KBM-7 (cell line): ENCODE data around the gene SNAP47.

Experiments used
- DNase-seq: peaks from one replicate; pipeline ENCODE4 v3.0.0-alpha.2; 2015
- in situ Hi-C: fragments of 300-500 bp; cut with MboI; formaldehyde crosslinking; loops from 2 replicates; pipeline ENCODE4 v1.14.3; 2020; ENCODE audit warnings: low sequenced_read_pairs, low pct_unique_long_range_greater_than_20kb, mixed read lengths

Gene SNAP47

DNA sequence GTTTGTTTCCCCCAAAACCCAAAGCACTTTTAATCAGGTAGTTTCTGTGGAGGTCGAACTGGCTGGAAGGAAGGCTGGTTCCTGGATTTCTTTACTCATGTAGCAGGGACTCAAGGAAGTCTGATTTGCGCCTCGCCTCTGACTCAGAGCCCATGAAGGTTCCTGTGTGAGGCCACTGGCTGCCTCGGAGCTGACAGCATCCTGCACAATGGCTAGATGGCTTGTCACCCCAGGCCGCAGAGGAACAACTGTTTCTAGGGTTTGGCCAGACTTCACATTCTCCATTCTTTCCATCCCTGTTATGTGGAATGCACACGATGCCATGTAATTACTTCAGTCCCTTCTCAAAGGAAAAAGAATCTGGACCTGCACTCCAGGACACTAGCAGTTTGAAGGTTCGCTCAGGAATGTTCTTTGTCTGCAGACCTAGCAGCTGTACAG, 41.1 kb downstream of the SNAP47 start:
- no peak for DNase-seq
- in situ Hi-C loops: no loop called here

DNA sequence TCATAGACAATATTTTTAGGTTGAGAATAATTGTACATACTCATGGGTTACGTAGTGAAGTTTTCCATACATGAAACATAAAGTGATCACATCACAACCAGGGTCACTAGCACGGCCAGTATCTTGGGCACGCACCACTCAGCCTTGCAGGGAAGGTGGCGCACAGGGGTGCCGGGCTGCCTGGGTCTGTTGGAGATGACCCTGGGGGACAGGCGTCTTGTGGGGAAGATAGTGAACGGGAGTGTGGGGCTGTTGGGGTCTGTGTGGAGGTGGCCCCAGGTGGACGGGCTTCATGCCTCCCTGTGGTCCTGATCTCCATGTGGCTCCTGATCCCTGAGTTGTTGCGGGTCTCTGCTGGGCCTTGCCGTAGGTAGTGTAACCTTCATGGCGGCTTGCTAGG, 41.9 kb downstream of the SNAP47 start:
- in situ Hi-C loops: no loop called here
- DNase-seq: no peak

DNA sequence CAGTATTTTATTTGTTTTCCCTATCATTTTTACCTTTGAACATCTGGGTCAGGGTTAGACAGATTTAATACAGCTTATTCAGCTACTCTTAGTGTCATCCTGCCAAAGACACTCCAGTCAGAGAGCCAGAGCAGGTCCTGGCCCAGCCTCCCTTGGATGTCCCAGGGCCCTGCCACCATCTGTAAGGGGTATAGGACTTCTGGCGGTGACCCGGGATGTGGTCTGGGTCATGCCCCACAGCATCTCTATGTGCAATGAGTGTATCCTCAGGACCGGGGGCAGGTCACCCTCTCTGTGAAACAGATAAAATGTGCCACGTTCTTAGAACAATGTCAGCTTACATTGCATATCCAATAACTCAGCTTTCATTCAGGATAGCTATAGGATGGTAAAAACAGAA, 42.4 kb downstream of the SNAP47 start:
- DNase-seq: no peak
- in situ Hi-C loops: no loop called here

DNA sequence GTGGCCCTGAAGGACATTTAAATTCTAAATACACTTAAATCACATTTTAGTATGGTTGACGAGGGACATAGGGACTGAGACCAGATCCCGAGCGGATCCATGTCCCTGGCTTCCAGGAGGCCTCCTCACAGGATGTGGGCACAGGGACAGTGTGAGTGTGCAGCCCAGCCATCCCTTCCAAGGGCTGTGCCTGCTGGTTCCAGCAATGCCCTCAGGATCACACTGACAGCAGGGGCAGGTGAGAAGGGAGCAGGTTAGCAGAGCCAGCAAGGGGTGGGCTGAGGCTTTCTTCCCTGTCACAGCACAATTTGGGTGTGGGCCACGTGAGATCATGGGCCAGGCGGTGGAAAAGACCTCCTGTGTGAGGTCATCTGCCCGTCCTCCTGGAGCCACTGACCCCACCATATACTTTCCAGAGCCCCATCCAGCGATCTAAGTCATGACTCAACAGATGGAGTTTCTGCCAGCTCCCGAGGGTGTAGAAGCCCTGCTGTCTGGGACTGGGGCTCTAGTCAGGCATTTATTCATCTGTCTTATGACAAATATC, 43.2 kb downstream of the SNAP47 start:
- in situ Hi-C loops: no loop called here
- DNase-seq: no peak

DNA sequence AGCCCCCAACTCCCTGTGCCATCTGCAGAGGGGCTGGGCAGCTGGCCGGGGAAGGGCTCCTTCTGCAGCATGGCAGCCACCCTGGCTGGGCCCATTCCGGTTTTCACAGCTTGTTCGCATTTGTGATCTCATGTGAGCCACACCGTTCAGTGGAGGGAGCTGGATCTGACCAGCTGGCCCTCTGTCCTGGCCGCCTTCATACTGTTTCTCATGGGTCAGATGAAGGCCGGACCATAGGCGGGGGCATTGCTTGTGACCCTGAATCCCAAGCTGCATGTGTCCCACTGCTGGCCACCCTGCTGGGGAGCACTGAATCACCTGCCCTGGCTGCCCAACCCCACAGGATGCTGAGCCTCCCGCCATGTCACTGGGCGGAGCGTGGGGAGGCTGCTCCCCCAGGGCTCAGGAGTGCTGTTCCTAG, 43.8 kb downstream of the SNAP47 start:
- DNase-seq: no peak
- in situ Hi-C loops: no loop called here

DNA sequence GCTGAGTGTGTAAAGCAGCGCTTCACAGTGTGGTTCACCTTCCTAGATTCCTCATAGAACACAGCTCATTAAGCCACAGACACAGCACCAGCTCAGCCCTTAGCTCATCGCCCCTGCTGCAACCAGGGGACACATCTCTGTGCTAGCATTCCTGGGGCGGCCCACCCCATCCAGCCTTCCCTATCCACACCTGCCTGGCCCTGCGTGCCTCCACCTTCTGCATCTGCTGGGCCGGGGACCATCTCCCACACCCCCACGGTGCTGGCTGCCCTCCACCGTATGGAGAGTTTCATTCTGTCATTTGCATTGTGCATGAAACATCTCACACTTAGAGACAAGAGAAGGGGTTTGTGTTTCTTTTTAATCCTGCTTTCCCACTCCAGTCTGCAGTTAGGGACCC, 44.5 kb downstream of the SNAP47 start:
- no peak for DNase-seq
- in situ Hi-C loops: no loop called here

DNA sequence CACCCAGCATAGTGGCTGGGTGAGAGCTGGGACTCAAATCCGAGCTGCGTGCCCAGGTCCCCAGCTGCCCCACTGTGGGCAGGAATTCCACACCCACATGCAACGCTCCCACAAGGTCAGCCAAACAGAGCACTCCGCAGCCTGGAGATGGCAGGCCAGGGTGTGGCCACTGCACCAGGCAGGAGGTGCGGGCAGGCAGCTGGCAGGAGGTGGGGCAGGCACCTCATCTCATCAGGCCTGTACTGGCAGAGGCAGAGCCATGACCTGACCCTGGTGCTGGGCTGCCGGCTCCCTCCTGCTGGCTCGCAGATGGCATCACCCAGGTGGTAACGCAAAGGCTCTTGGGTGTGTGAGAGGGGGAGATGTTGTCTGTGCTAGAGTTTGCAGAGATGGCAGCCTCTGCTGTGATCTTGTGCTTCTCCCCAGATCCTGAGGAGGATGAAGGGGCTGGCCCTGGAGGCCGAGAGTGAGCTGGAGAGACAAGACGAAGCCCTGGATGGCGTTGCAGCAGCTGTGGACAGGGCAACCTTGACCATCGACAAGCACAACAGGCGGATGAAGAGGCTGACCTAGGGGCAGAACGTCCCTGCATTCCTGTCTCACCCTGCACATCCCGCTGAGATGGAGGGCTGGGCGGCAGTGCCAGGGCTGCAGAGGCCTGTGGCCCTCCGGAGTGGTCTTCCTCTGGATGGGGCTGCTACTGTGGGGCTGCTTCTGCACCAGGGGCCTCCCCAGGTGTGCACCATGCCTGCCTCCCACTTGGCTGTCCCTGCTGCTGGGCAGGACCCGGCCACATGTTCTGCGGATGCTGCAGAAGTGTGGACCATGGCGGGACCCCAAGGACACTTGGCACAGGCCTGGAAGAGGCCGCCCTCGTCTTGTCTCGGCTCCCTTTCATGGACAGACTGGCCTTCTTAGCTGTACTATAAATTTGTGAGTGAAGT, 45.1 kb downstream of the SNAP47 start:
- in situ Hi-C loops: no loop called here
- DNase-seq: no peak

DNA sequence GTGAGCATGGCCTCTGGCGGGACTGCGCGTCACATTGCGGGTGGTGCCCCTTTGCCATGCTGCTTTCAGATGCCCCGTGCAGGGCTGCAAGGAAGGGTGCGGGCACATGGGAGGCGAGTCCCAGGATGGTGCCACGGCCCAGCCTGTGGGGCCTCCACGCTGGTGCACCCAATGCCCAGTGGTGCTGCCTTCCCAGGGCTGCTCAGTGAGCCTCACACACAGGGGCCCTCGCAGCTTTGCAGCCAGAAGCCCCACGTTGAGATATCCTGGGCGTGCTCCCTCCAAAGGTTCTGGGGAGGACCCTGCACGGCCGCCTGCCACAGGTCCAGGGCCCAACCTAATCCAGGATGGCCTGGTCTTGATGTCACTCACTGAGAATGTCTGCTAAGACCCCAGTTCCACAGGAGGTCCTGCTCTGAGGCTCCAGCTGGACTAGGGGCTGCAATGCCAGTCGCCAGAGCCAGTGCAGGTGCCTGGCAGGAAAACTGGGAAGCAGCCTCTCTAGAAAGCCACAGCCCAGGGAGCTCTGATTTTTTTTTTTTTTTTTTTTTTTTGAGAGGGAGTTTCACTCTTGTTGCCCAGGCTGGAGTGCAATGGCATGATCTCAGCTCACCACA, 46.2 kb downstream of the SNAP47 start:
- in situ Hi-C loops: no loop called here
- no peak for DNase-seq

DNA sequence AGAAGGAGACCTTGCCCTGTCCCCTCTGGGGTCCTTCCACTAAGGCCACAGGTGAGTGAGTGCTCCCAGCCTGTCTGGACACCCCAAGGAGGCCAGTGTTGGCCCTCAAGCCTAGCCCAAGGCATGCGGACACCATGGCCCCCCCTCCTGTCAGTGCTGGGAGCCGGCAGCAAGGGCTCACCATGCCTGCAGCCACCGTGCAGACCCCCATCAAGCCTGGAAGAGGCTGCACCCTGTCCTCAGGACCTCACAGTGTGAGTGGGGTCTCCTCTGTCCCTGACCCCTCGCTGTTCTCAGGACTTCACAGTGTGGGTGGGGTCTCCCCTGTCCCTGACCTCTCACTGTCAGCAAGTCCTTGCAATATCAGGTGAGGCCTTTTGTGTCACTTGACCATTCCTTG, 47.0 kb downstream of the SNAP47 start:
- in situ Hi-C loops: no loop called here
- no peak for DNase-seq

DNA sequence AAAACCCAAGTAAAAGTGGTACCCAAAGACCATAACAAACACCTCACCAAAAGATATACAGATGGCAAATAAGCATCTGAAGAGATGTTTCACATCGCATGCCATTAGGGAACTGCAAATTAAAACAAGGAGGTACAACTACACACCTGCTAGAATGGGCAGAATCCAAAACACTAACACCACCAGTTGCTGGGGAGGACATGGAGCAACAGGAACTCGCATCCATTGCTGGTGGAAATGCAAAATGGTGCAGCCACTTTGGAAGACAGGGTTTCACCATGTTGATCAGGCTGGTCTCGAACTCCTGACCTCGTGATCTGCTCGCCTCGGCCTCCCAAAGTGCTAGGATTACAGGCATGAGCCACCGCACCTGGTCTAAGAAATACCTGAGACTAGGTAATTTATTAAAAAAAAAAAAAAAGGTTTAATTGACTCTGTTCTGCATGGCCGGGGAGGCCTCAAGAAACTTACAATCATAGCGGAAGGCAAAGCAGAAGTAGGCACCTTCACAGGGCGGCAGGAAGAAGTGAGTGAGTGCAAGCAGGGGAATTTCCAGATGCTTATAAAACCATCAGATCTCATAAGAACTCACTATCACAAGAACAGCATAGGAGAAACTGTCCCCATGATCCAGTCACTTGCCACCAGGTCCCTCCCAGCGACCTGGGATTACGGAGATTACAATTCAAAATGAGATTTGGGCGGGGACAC, 50.0 kb downstream of the SNAP47 start:
- DNase-seq: no peak
- in situ Hi-C loops: no loop called here

DNA sequence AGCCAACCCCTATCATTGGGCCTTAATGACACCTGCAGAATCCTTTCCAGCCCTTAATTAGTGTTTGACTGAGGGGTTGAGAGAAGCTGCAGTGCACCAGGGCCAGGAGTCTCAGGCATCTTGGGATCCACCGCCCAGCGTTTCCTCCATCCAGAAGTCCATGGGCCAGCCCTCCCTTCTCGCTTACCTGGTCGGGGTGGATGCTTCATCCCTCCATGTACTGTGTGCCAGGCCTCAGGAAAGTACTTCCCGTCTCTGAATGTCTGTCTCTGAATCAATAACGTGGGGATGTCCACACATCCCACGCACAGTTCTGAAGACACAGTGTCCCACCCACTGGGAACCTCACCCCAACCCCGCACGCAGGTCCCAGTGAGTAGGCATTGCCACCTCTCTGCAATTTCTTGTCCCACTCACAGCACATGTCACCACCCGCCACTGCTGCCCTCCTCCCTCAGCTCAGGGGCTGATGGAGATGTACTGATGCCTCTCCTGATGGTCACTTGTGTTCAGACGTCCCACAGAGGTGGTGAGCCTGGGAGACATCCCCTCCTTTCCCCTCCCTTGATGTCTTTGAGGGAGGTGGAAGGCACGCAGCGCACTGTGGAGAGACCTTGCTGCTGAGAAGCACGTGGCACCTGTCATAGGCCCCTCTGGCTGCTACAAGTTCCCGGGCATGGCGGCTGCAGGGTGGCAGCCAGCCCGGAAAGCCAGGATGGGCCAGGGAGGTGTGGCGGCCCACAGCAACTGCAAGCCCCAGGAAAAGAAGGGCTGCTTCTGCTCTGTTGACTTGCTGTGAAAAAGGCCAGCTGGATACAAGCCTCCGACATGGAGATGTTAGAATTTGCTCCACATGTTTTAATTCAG, 50.8 kb downstream of the SNAP47 start:
- DNase-seq: no peak
- in situ Hi-C loops: no loop called here

DNA sequence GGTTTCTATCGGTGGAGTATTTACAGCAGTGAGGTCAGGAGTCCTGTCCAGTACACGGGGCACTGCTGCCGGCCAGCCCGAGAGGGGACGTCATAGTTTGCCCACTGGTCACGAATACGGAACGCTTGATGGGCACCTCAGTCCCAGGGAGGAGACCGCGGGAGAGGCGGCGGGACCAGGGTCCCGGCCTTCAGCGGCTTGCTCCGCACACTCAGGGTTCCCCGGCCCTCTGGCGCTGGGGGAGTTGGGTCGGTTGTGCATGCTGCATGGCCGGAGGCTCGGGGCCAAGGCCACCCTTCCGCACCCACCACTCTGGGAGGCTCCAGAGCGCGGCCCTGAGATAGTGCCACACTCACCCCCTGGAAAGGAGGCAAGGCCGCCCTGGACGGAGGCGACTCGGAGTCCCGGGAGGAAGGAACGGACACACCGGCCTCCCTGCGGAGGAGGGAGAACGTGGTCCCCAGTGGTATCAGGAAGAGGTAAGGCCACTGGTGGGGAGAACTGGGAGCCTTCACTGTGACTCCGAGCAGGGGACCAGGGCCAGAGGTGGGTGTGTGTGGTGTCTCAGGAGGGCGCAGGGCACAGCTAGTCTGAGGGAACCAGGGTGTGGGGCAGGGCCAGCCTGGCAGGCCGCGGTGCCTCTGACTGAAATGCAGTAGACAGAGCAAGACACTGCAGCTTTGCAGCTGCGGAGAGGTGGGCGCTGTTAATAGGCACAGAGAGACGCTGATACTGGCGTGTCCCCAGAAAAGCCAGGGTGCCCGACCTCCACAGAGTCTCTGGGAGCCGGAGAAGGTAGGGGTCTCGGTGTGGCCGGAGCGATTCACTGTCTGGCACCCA, 51.7 kb downstream of the SNAP47 start:
- no peak for DNase-seq
- in situ Hi-C loops: no loop called here

DNA sequence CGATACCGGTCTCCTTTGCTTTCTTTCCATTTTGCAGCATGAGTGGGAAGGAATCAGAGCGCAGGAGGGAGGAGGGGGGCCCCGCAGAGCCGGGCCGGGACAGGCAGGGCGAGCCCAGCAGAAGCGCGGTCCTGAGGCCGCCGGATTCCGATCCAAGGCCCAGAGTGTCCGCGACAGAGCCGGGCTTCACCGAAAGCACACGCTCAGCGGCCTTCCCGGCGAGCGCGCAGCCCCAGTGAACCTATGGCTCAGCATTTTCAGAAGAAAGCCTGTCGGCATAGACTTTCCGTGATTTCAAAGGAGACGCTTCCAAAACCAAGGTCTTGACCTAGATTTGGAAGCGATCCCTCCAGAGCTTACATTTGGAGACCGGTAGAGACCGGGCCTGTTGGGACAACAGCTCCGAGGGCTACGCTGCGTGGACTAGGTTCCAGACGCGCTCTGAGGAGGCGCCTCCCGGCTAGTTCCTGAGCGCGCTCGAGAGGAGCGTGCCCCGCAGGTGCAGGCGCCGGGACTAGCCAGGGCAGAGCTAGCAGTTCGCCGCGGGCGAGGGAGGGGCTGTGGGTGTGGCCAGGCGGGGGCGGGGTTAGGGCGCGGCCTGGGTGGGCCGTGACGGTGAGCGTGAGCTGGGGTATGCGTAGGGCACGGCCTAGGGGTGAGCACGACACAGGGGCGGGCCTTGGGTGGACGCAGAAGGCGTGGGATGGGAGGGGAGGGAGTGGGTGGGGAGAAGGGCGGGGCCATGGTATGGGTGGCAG, 52.5 kb downstream of the SNAP47 start:
- in situ Hi-C loops: no loop called here
- DNase-seq: peak; percentile 88

DNA sequence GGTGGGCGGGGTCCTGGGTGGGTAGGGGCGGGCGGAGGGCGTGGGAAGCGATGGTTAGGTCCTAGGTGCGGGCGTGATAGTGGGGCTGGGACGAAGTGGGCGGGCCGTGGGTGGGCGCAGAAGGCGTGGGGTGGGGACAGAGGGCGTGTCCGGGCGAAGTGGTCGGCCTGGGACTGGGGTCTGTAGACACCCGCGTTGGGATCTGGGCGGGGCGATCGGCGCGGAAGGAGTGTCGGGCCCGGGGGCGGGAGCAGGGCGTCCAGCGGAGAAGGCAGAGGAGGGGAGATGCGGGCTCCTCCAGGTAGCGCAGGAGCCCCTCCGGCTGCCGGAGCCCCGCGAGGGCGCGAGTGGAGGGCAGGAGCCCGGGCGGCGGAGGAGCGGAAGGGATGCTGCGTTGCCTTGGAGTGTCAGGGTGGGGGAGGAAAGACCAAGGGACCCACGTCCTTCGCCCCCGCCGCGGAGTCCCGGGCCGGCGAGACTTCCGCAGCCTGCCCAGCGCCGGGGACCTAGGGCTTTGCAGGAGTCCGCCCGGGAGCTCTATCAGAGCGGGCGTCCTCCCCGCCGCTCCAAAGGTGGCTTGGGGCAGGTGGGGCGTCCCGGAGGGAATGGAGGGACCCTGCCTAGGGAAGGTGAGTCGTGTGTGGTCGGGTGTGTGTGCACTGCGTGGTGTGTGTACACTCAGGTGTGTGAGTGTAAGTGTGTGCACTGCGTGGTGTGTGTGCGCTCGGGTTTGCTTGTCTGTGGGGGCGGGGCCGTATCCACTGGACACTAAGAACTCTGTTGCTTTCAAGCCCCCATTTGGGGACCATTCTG, 53.2 kb downstream of the SNAP47 start:
- DNase-seq: peak; percentile 79
- in situ Hi-C loops: no loop called here

DNA sequence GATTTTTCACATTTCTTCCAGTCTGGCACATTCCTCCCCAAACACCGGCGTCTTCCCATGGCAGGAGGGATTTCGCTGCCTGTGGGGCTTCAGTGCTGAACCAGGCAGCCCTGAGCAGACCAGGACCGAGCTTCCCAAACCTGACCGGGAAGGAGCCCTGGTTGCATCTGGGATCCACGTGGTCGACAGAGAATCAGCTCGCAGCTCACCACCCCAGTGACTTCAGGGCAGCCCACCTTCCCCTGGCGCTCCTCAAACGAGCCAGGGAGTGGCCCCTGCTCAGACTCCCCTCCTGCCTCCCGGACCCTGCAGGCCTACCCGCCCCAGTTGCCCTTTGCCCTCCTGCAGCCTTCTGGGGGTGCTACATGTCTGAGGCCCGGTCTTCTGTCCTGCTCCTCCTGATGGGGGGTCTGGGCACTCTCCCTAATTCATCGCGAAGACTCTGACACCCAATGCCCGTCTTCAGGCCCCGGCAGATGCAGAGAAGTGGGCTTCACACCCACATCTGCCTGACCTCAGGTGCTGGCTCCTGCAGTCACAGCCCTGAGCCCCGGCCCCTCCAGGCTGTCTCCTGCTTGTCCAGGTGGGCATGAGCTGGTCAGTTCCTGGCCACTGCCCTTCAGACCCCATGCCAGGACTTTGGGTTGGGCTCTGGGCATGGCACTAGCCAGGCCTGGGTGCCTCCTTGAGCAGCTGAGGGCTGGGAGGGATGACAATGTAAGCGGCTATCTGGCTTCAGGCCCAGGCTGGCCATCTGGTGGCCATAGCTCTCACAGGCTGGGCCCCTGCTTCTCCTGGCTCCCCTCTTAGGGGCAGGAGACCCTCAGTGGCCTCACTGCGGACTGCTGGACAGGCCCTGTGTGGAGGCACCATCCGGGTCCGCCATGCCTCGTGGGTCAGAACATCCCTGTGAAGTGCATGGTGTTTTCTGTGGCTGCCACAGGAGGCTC, 54.1 kb downstream of the SNAP47 start:
- in situ Hi-C loops: no loop called here
- no peak for DNase-seq

DNA sequence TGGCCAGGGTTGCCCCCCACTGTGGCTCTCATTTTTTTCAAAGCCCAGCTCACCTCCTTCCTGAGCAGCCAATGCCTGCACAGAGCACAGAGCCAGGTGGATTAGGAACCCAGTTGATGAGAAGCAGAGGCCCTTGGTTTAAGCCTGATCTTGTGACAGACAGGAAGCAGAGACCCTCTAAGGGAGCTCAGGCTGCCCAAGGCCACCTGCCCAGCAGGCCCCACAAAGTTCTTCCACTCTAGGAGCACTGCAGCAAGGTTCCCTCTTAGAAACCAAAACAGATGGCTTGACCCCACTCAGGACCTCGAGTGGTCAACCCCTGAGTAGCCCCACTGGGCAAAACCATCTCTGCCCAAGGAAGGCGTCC, 54.8 kb downstream of the SNAP47 start:
- in situ Hi-C loops: no loop called here
- no peak for DNase-seq
